Motor neuron (in vitro differentiated cells): ENCODE measurements around the gene ITIH6. TPM values are rescaled to one million over a fixed set of nuclear protein-coding genes. Genes with fewer than 3 reads are reported as not detected.

Experiments used
- ATAC-seq, 8 experiments: fragments of 200-7000 bp; cut with Tn5 transposase; replicated peaks in 6 of 8; 2 replicates each; pipeline ENCODE4 v1.8.0; 2021; ENCODE audit warnings: mild to moderate bottlenecking in 8 of 8, moderate library complexity in 8 of 8
- H3K27ac ChIP-seq, 2 donors: fragments of 250-450 bp; sonication (Bioruptor Pico); 2 replicates each; pipeline ENCODE4 v1.9.0; 2021; ENCODE audit warnings: antibody characterized with exemption in 2 of 2, mild to moderate bottlenecking in 2 of 2, moderate library complexity in 1 of 2
- H3K4me1 ChIP-seq, 2 donors: fragments of 250-450 bp; sonication (Bioruptor Pico); replicated peaks in 1 of 2; 2 replicates each; pipeline ENCODE4 v1.6.1; 2021; ENCODE audit warnings: antibody characterized with exemption in 2 of 2, mild to moderate bottlenecking in 2 of 2, moderate library complexity in 1 of 2
- H3K4me3 ChIP-seq, 5 donors: fragments of 250-450 bp; sonication (Bioruptor Pico); 2 replicates each; pipeline ENCODE4 v1.9.0; 2021; ENCODE audit warnings: antibody characterized with exemption in 5 of 5, mild to moderate bottlenecking in 5 of 5, moderate library complexity in 4 of 5
- WGBS, 10 experiments: fragments of 450-650 bp; shearing (Covaris generic); methylation state at CpG; one replicate each; pipeline ENCODE4 v1.0.0; 2022; 5-methylcytosine and 5-hydroxymethylcytosine counted together
- in situ Hi-C, 9 experiments: fragments of 400-800 bp; cut with MboI; loops; one replicate each; pipeline ENCODE4 v1.15.0; 2021; ENCODE audit warnings: low sequenced_read_pairs in 9 of 9, low pct_unique_long_range_greater_than_20kb in 2 of 9; ENCODE audit not compliant: unreplicated experiment in 9 of 9
- total RNA-seq, 8 experiments: library from RNA; unstranded; fragments of 300-600 nt; gene quantifications; 2 replicates each; pipeline versions ENCODE4 v1.2.3 to v1.2.4, GENCODE V29; 2022

ITIH6 gene
- total RNA-seq, 8 experiments from 2014 or later: under 0.01 to 0.41 (median 0.14) TPM; not detected in 3

DNA sequence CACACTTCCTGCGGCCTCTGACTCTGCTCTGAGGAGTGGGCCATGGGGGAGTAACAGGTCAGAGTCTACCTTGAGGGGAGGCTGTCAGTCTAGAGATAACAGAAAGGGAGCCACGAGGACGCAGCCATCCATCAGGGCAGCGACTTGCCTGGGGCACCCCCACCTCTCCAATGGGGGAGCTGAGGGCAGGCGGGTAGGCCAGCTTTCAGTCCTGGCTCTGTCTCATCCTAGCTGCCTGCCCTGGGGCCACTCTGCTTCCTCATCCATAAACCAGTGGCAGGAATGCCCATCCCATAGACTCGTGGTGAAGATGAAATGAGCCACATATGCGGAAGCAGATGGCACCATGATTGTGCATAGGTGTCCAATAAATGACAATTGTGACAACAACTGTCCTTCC, 22.7 kb upstream of the ITIH6 start:
- Histone ChIP-seq H3K4me1 (no peaks in the 10 kb centered on the region), H3K4me3 (no peak overlapping the region), H3K27ac (no peak overlapping the region)
- ATAC-seq: peak in 1 of 8 experiments; percentile 10
- WGBS, 10 experiments: no CpG with 5 or more reads among the region's 7 CpGs
- in situ Hi-C loops: no loop called here

DNA sequence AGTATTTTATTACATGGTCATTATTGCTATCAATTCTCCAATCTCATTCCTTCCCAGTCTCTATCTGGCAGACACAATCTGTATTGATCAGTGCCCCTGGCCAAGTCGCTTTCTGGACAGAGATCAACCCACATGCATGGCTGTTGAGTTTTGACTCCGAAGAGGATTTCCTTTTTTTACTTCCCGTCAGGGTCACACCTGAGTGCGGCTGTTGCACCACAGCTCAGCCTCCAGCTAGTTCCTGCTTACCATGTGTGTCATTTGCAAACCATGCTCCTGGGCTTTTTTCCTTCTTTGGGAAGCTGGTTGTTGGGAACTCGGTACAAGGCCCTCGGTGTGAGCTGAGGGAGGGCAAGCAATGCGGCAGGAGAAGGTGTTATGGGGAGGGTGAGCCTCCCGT, 21.1 kb upstream of the ITIH6 start:
- no peaks in the 10 kb centered on the region for H3K4me1 ChIP-seq
- no peak overlapping the region for H3K4me3 ChIP-seq
- in situ Hi-C loops: no loop called here
- ATAC-seq: peak in 1 of 8 experiments; percentile 10
- H3K27ac ChIP-seq: no peak overlapping the region
- whole genome bisulfite sequencing, 10 experiments: 38 to 58% methylated on average over 3 to 5 of the region's 8 CpGs; no CpG with 5 or more reads in 8 of the 10 experiments

DNA sequence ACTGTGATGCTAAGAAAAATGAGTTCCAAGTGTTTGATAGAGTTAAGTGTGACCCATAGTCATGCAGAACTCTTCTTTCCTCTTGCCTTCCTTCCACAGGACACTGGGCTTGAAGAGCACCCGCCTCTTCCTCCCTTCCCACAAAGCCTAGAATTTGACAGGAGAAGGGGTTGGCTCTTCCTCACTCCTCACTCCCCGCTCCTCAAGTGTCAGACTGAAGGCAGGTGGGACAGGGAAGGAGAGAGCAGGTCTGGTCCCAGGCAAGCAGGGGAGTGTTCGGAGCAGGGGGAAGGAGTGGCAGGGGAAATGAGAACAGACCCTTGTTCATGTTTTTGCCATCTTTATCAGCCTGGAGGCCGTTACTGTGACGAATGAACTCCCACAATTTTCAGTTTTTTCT, 20.2 kb upstream of the ITIH6 start:
- peak in 1 of 8 experiments; percentile 7 for ATAC-seq
- Histone ChIP-seq H3K27ac (no peak overlapping the region), H3K4me1 (no peaks in the 10 kb centered on the region), H3K4me3 (no peak overlapping the region)
- in situ Hi-C loops: no loop called here
- 0 to 100% (median 70%) methylated on average over 1 to 3 of the region's 5 CpGs; no CpG with 5 or more reads in 5 of the 10 experiments for WGBS, 10 experiments

DNA sequence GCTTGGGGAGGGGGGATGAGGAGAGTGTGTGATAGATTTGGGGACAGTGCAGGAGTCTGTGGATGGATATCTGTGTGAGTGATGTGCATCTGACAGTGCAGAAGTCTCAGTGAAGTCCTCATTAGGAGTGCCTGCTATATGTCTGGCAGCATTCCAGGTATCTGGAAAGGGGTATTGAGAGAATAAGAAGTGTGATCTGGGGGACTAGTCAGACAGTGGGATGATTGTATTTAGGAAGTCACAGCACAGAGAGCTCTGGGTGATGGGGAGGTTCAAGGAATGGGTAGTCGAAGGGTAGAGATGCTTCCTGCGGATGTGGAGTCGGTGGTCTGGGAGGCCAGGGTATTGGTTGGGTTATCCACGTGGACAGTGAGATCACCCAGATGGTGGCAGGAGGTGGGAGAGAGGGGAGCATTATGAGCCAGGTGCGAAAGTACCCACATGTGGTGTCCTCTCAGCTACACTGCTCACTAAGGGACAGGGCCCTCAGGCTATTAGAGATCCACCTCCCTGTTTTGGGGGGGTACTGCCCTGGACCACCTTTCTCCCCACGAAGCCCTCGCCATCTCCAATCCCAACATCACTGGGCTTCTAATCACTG, 19.3 kb upstream of the ITIH6 start:
- Histone ChIP-seq H3K4me3 (no peak overlapping the region), H3K27ac (no peak overlapping the region), H3K4me1 (no peaks in the 10 kb centered on the region)
- in situ Hi-C loops: no loop called here
- WGBS, 10 experiments: 8 to 67% (median 47%) methylated on average over 2 to 3 of the region's 7 CpGs; no CpG with 5 or more reads in 7 of the 10 experiments
- ATAC-seq: peak in 7 of 8 experiments; percentile 14 to 48 (median 38)

DNA sequence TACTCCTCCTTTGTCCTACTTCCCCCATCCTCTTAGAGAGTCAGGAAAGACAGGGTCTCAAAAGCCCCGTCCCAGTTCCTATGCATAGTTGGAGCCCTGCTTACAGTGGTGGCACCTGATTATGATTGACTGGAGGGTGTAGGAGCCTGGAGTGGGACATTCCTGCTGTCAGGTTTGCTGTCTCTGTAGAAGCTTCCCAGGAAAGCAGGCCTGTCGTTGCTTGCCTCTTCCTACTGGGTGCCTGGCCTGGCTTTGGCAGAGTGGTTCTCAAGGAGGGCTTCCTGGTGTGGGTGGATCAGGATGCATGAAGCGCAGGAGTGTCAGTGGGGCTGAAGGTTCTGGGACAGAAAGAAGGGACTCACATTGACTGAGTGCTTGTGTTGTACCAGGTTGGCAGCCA, 14.3 kb upstream of the ITIH6 start:
- Histone ChIP-seq H3K4me3 (no peak overlapping the region), H3K27ac (no peak overlapping the region), H3K4me1 (peaks cover 5 to 9% of the 10 kb centered on the region in 2 donors)
- in situ Hi-C loops: no loop called here
- no peak for ATAC-seq
- WGBS, 10 experiments: 59 to 100% methylated on average over 1 to 3 of the region's 3 CpGs; no CpG with 5 or more reads in 8 of the 10 experiments

DNA sequence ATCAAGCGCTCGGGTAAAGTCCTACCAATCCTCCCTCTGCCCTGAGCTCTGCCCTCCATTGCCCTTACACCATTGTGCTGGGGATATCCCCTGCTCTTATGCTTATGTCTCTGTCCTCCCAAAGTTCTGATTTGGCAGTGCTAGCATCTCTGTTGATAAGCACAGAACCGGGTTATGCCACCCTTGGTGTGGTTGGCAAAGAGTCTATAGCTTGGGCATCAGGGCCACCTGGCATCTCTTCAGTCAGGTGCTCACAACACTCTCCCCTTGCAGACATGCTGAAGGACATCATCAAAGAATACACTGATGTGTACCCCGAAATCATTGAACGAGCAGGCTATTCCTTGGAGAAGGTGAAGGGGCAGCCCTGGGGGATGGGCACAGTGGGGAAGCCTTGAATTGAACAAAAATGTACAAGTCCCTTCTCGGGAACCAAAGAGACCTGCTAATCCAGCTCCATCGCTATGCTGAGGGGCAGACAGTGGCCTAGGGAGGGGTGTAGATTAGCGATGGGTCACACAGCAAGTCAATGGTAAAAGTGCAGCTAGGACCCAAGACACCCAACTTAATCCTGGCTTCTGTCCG, 13.3 kb upstream of the ITIH6 start:
- Histone ChIP-seq H3K4me1 (peaks cover 5 to 9% of the 10 kb centered on the region in 2 donors), H3K27ac (no peak overlapping the region), H3K4me3 (no peak overlapping the region)
- in situ Hi-C loops: no loop called here
- ATAC-seq: no peak
- 44 to 100% (median 58%) methylated on average over 1 to 5 of the region's 9 CpGs; no CpG with 5 or more reads in 7 of the 10 experiments for WGBS, 10 experiments

DNA sequence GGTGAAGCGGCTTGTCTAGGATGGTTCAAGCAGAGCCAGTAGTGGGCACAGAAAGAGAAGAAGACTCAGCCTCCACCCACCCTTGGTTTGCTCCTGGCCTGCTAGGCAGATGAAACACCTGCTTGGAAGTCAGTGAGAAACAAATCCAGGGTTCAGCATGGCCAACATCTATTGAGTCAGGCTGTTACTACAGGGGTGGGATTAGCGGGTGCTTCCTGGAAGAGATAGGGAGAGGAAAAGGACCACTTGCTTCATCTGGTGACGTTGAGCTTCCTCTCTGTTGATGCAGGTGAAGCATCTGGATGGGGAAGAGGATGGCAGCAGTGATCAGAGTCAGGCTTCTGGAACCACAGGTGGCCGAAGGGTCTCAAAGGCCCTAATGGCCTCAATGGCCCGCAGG, 12.5 kb upstream of the ITIH6 start:
- in situ Hi-C loops: no loop called here
- ATAC-seq: no peak
- H3K4me3 ChIP-seq: no peak overlapping the region
- H3K4me1 ChIP-seq: peaks cover 5 to 9% of the 10 kb centered on the region in 2 donors
- 50 to 100% methylated on average over 2 of the region's 5 CpGs; no CpG with 5 or more reads in 8 of the 10 experiments for WGBS, 10 experiments
- H3K27ac ChIP-seq: no peak overlapping the region

DNA sequence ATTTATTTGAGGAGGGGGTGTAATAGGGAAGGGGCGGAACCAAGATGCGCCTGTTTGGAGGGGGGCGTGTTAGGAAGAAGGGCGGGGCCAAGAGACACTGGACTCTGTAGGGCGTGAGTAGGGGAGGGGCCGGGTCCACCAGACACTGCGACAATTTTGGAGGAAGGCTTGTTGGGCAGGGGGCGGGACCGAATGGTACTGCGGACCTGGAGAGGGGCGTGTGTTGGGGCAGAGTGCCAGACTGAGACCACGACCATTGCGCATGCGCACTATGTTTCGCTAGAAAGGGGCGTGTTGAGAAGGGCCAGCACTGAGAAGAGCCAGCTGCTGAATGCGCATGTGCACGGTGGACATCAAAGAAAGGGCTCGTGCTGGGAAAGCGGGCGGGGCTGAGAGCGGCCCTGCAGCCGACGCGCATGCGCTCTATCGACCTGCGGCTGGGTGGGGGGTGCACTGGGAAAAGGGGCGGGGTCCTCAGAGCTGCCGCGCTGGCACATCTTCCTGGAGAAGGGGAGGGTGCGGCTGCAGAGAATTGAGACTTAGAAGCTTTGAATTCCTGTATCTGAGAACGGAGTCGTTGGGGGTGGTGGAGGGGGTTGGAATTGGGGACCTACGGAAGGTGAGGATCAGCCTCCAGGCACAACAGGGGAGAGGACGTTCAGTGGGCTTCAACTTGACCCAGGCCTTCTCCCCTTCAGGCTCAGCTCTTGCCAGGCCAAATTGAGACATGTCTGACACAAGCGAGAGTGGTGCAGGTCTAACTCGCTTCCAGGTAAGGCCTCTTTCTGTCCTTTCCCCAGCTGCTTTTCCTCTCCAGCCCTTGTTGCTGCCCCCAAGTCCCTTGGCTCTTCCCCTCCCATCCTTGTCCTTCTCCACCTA, 10.8 kb upstream of the ITIH6 start:
- H3K4me3 ChIP-seq: peak overlapping the region; percentile 43 to 77 (median 62)
- peaks cover 5 to 9% of the 10 kb centered on the region in 2 donors for H3K4me1 ChIP-seq
- peak overlapping the region; percentile 83 to 95 for H3K27ac ChIP-seq
- ATAC-seq: peak; percentile 70 to 89 (median 80)
- 20 to 60% methylated on average over 2 to 3 of the region's 38 CpGs; no CpG with 5 or more reads in 8 of the 10 experiments for WGBS, 10 experiments
- in situ Hi-C loops: no loop called here

DNA sequence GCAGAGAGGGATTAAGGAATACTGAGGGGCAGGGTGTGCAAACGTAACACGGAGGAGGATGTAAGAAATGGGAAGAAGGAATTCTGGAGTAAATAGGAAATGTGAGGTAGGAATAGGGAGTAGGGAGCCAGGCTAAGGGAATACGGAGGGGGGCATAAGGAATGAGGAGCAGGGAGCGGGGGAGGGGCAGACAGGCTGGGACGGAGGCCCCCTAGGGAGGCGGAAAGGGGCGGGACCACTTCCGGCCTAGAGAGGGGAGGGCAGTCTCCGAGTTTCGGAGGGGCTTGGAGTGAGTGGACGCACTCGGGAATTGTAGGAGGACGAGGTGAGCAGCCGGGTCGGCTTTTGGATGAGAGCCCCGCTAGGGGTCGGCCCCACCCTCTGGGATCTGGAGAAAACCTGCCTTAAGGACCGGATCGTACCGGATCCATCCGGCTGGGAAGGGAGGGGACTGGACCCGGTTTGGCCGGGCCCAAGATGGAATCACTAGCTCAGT, 10.1 kb upstream of the ITIH6 start:
- peak; percentile 50 to 84 (median 79) for ATAC-seq
- WGBS, 10 experiments: no CpG with 5 or more reads among the region's 23 CpGs
- in situ Hi-C loops: no loop called here
- Histone ChIP-seq H3K27ac (peak overlapping the region; percentile 83 to 89), H3K4me3 (peak overlapping the region; percentile 43 to 77 (median 62)), H3K4me1 (peaks cover 5 to 9% of the 10 kb centered on the region in 2 donors)

DNA sequence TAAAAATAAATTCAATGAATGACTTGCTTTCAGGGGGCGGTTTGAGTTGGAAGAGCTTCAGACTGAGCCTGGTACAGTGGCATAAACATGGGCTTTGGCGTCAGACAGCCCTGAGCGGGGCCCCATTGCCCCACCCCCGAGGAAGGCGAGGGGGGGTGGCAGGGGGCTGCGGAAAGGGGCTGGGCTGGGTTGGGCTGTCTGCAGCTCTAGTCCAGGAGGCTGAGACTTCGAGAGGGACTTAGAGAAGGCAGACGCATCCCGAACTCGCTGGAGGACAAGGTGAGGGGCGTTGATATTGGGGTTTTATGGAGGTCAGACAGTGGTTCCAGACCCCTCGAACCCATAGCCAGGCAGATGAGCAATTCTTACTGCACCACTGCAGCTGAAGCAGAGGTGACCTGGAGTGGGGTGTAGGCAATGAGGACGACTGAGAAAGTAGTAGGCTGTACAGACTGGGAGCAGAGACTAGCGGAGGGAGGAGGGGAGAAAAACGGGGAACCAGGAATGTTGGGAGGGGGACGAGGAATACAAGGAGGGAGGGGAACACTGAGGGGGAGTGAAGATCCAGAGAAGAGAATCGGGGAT, 9.6 kb upstream of the ITIH6 start, which contains the start of gene MAGED2:
MAGED2 (plus strand) TSS at position 222 of the 585 bp plus-strand sequence. CDS start 1,587 bp downstream, outside the sequence.
- peak within 1 kb of the TSS; percentile 83 to 89 for H3K27ac ChIP-seq
- peak within 1 kb of the TSS; percentile 43 to 77 (median 62) for H3K4me3 ChIP-seq
- 67% methylated on average over 1 of the region's 17 CpGs; no CpG with 5 or more reads in 9 of the 10 experiments for WGBS, 10 experiments
- peak; percentile 7 to 36 (median 24) for ATAC-seq
- peaks cover 5 to 9% of the 10 kb centered on the region in 2 donors for H3K4me1 ChIP-seq
- in situ Hi-C loops: no loop called here

DNA sequence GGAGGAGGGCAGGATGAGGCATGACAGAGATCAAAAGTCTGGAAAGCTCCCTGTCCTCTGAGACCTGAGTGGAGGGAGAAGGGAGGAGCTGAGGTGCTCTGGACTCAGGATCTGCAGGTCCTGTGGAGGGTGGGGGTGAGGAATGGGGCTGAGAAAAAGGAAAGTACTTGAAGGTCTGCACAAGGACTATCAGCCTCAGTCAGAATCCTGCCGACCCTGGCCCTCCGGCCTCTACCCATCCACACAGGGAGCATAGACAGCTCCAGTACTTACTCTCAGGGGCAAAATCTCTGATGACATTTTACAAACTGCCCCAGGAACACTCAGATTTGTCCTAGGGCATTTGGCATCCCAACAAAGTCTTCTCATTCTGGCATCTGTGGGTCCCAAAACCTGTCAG, 991 bp upstream of the ITIH6 start:
- Histone ChIP-seq H3K4me1 (no peaks in the 10 kb centered on the region), H3K27ac (no peak overlapping the region), H3K4me3 (no peak overlapping the region)
- ATAC-seq: no peak
- WGBS, 10 experiments: 100% methylated on average over 1 of the region's 2 CpGs; no CpG with 5 or more reads in 9 of the 10 experiments
- in situ Hi-C loops: loop anchor here in 1 of 9 experiments (25.0 kb wide), 1 partner anchor 162 kb away; no protein-coding TSS in a partner anchor

DNA sequence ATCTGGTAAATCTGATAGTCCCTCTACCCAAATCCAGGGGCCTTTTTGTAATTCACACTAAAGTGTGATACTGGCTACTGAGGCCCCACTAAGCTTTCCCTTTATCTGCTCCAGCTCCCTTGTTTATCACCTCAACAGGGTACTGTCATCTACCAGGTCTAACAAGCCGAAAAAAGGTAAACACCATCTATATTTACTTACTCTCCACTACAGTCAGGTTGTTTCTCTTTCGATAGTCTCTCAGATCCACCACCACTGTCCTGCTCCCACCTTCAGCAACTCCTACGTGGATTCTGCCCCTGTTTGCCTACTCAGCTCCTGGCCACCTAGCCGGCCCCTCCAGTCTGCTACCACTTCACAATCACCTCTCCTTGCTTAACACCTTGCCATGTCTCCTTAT, 3.3 kb downstream of the ITIH6 start:
- in situ Hi-C loops: loop anchor here in 1 of 9 experiments (25.0 kb wide), 1 partner anchor 157 kb away; no protein-coding TSS in a partner anchor
- ATAC-seq: no peak
- no peak overlapping the region for H3K27ac ChIP-seq
- H3K4me3 ChIP-seq: no peak overlapping the region
- WGBS, 10 experiments: 13 to 80% (median 38%) methylated on average over 1 to 3 of the region's 4 CpGs; no CpG with 5 or more reads in 7 of the 10 experiments
- no peaks in the 10 kb centered on the region for H3K4me1 ChIP-seq
